GM18502 (cell line): ENCODE data around the gene ZMYM4.
"Not testable (repeated sequence)": the region's sequence is repeated elsewhere in the genome, so short reads cannot be mapped to it uniquely, and the experiment has no call there.

Experiments used
- ATAC-seq: cut with Tn5 transposase; IDR thresholded peaks from one replicate; pipeline ENCODE4 v1.9.1; 2021; ENCODE audit warnings: mild to moderate bottlenecking; ENCODE audit not compliant: unreplicated experiment, poor library complexity

The ZMYM4 gene

GRCh38 chr1:35447278-35447677, 178.8 kb downstream of the ZMYM4 start:
- ATAC-seq, result no peak

GRCh38 chr1:35448344-35448801, 179.9 kb downstream of the ZMYM4 start:
- ATAC-seq, result no peak

GRCh38 chr1:35449334-35450008, 181.0 kb downstream of the ZMYM4 start:
- no peak for ATAC-seq

GRCh38 chr1:35451125-35451528, 182.6 kb downstream of the ZMYM4 start:
- ATAC-seq, result no peak

GRCh38 chr1:35452106-35452774, 183.7 kb downstream of the ZMYM4 start:
- ATAC-seq, result no peak

- ATAC-seq, result no peak
These were observed 184.5 kb downstream of the ZMYM4 start for GRCh38 chr1:35453031-35453430.

- no peak for ATAC-seq
These were observed 185.7 kb downstream of the ZMYM4 start for GRCh38 chr1:35454176-35454575.

- no peak for ATAC-seq
These were observed 186.1 kb downstream of the ZMYM4 start for GRCh38 chr1:35454616-35455015.

- ATAC-seq, result no peak
These were observed 192.3 kb downstream of the ZMYM4 start for GRCh38 chr1:35460796-35461195.

GRCh38 chr1:35461966-35462651, 193.6 kb downstream of the ZMYM4 start:
- no peak for ATAC-seq

- no peak for ATAC-seq
These were observed 194.7 kb downstream of the ZMYM4 start for GRCh38 chr1:35463232-35463631.

GRCh38 chr1:35463749-35464148, 195.2 kb downstream of the ZMYM4 start:
- ATAC-seq, result not testable (repeated sequence)

GRCh38 chr1:35466120-35466519, 197.6 kb downstream of the ZMYM4 start:
- no peak for ATAC-seq

GRCh38 chr1:35470977-35471613, 202.6 kb downstream of the ZMYM4 start:
- ATAC-seq, result no peak
